ENCODE data around the gene ZMIZ2. TPM values are rescaled to one million over a fixed set of nuclear protein-coding genes. Genes with fewer than 3 reads are reported as not detected.
A peak's percentile ranks its signal among the peaks of the same experiment; 100 is the strongest.

The ZMIZ2 gene
- total and polyA plus RNA-seq, 9 of the 15 experiments (the other 6 are each of a cell fraction or from before 2014, with no cell fraction given) = 0.13 to 40.3 (median 4.9) TPM

DNA sequence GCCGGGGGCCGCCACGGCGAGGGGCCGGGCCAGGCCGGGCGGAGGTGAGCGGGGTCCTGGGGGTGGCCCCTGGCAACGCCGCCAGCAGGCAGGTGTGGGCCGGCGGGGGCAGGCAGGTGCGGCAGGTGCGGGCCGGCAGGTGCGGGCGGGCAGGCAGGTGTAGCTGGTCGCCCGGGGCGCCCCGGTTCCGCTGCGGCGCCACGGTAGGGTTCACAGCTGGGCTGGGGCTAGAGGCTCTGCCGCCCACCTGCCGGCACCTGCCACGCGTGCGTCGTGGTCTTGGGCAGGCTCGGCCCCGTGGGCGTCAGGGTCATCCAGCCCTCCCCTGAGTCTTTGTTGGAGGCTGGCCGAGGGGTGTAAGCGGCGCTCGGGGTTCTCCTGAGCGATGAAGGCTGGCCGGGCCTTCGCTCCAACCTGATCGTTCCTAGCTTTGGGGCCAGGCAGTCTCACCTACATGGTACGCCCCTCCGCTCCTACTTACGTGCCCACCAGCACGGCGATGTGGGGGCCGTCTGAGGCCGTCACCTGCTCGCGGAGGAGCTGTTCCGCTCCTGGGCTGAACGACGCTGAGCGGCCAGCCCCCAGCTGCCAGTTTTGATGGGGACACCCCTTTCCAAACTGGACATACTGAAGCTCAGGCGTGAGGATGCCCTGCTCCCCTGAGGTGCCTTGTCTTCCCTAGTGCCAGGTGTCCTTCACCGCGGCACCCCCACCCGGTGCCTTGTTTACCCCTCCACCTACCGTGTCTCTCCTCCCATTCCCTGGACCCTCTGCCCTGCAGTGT lies 493 bp downstream of the ZMIZ2 start:
- intact Hi-C loops (cut with micrococcal nuclease) (loop anchor here (5.0 to 10.0 kb wide), 2 partner anchors 48 to 96 kb away; partner anchors contain the start of genes H2AZ2 and PPIA), in situ Hi-C loops (cut with MboI) (no loop called here)
- ChIA-PET POLR2A (interaction anchor here (0.6 to 1.9 kb wide), 6 partner anchors 9 to 99 kb away, joined by 3 to 7 read pairs (median 3); partner anchors contain the start of gene H2AZ2), CTCF (ENCODE audit: low intra/inter-chr PET ratio) (no interaction called here)
- H3K4me2 ChIP-seq (ENCODE audit: insufficient read depth, low read length) = peak overlapping the region; percentile 87
- no peaks in the 10 kb centered on the region for H3K9me3 ChIP-seq (replicated peaks; ENCODE audit: control insufficient read depth, insufficient read depth, low read depth, low read length)
- H4K20me1 ChIP-seq (replicated peaks; ENCODE audit: control insufficient read depth, insufficient read depth, low read length) = peaks cover 11% of the 10 kb centered on the region
- no peaks in the 10 kb centered on the region for H3K27me3 ChIP-seq (ENCODE audit: control insufficient read depth in 2 of 2, insufficient read depth in 2 of 2, low read length in 2 of 2)
- peaks cover 26% of the 10 kb centered on the region in 2 experiments; a peak in 4 of 5 replicates for H3K4me1 ChIP-seq (replicated peaks in 1 of 2; ENCODE audit: control insufficient read depth in 2 of 2, insufficient read depth in 2 of 2, low read length in 2 of 2)
- no TSS peak for BruUV-seq (replicated peaks)
- WGBS (ENCODE audit: insufficient coverage, low coverage, missing lambda C conversion rate) = 1% methylated on average over 35 of the region's 60 CpGs
- peaks cover 44% of the 10 kb centered on the region for H3K79me2 ChIP-seq (ENCODE audit: control insufficient read depth, insufficient read depth, low read length)
- H3K9ac ChIP-seq (ENCODE audit: insufficient read depth in 1 of 2, low read depth in 2 of 2, low read length in 2 of 2) = peak overlapping the region; percentile 67 to 97
- H3K9me1 ChIP-seq (ENCODE audit: control insufficient read depth, insufficient read depth, low read length) = no peaks in the 10 kb centered on the region
- DNase-seq (ENCODE audit: extremely low read depth in 1 of 4, low spot score in 3 of 4) = peak in 2 of 4 experiments; percentile 67 to 70
- peaks cover 19% of the 10 kb centered on the region; the same call in 2 of the 3 replicates for H3K36me3 ChIP-seq (ENCODE audit: control insufficient read depth, insufficient read depth, low read length)
- peak overlapping the region; percentile 57 for H3K27ac ChIP-seq (ENCODE audit: extremely low read depth, low read depth, low read length)
- FAIRE-seq = no peak
- H2AFZ ChIP-seq (ENCODE audit: low read depth, low read length) = peak overlapping the region; percentile 90; the same call in 1 of the 2 replicates
- peak overlapping the region; percentile 76 for H3K4me3 ChIP-seq
- no peak for ATAC-seq
- TF ChIP-seq MBD2 (IDR thresholded peaks at IDR 0.05; ENCODE audit: borderline replicate concordance, low read depth) = 0 out of 2 replicates have a peak, but pooled peaks have one; percentile 1
- no peak for TF ChIP-seq ZKSCAN8 (CRISPR knock-in tag; IDR thresholded peaks at IDR 0.05)
- peak; percentile 74; the same call in 1 of the 2 replicates for TF ChIP-seq ZBTB17 (CRISPR knock-in tag; IDR thresholded peaks at IDR 0.05)
- TF ChIP-seq CBX3 (IDR thresholded peaks at IDR 0.05; ENCODE audit: borderline replicate concordance in 1 of 2, low read length in 2 of 2) = no peak
- TF ChIP-seq SMAD4 (CRISPR knock-in tag; conservative IDR thresholded peaks at IDR 0.05) = 0 out of 2 replicates have a peak, but pooled peaks have one; percentile 13
- TF ChIP-seq, protein P1, sequence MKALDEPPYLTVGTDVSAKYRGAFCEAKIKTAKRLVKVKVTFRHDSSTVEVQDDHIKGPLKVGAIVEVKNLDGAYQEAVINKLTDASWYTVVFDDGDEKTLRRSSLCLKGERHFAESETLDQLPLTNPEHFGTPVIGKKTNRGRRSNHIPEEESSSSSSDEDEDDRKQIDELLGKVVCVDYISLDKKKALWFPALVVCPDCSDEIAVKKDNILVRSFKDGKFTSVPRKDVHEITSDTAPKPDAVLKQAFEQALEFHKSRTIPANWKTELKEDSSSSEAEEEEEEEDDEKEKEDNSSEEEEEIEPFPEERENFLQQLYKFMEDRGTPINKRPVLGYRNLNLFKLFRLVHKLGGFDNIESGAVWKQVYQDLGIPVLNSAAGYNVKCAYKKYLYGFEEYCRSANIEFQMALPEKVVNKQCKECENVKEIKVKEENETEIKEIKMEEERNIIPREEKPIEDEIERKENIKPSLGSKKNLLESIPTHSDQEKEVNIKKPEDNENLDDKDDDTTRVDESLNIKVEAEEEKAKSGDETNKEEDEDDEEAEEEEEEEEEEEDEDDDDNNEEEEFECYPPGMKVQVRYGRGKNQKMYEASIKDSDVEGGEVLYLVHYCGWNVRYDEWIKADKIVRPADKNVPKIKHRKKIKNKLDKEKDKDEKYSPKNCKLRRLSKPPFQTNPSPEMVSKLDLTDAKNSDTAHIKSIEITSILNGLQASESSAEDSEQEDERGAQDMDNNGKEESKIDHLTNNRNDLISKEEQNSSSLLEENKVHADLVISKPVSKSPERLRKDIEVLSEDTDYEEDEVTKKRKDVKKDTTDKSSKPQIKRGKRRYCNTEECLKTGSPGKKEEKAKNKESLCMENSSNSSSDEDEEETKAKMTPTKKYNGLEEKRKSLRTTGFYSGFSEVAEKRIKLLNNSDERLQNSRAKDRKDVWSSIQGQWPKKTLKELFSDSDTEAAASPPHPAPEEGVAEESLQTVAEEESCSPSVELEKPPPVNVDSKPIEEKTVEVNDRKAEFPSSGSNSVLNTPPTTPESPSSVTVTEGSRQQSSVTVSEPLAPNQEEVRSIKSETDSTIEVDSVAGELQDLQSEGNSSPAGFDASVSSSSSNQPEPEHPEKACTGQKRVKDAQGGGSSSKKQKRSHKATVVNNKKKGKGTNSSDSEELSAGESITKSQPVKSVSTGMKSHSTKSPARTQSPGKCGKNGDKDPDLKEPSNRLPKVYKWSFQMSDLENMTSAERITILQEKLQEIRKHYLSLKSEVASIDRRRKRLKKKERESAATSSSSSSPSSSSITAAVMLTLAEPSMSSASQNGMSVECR (CRISPR knock-in tag; IDR thresholded peaks at IDR 0.05) = 0 out of 2 replicates have a peak, but pooled peaks have one; percentile 29
- TF ChIP-seq HMGXB4 (CRISPR knock-in tag; IDR thresholded peaks at IDR 0.05) = peak; percentile 43; the same call in 1 of the 2 replicates
- peak in 1 of 2 experiments; percentile 29; a peak in 1 of 4 replicates for TF ChIP-seq SIN3A (IDR thresholded peaks at IDR 0.05; ENCODE audit: borderline replicate concordance in 2 of 2, control insufficient read depth in 1 of 2, low read depth in 2 of 2, low read length in 2 of 2)
- peak; percentile 39 for TF ChIP-seq CHD1 (IDR thresholded peaks at IDR 0.05; ENCODE audit: low read length)
- no peak for TF ChIP-seq CEBPB (tag; IDR thresholded peaks at IDR 0.05)
- no peak for TF ChIP-seq WHSC1 (IDR thresholded peaks at IDR 0.05; ENCODE audit: low read length)
- TF ChIP-seq HMGN3 (IDR thresholded peaks at IDR 0.05; ENCODE audit: borderline replicate concordance, extremely low read depth, insufficient read length, low read depth, low read length) = peak; percentile 18
- no peak for TF ChIP-seq GABPA (tag; conservative IDR thresholded peaks at IDR 0.05; ENCODE audit: low read depth)
